ENCODE data around the gene RWDD2A.
A peak's percentile ranks its signal among the peaks of the same experiment; 100 is the strongest.

RWDD2A gene

GRCh38 chr6:83221276-83221675, 28.1 kb downstream of the RWDD2A start:
- H3K36me3 ChIP-seq (ENCODE audit: insufficient read depth, low read length): no peaks in the 10 kb centered on the region
- H3K9me2 ChIP-seq (replicated peaks; ENCODE audit: low read depth, low read length): no peaks in the 10 kb centered on the region
- no peaks in the 10 kb centered on the region for H4K20me1 ChIP-seq (ENCODE audit: insufficient read depth, low read length, poor library complexity, severe bottlenecking)
- H3K4me1 ChIP-seq (ENCODE audit: insufficient read depth, low read length, poor library complexity, severe bottlenecking): no peaks in the 10 kb centered on the region
- H3F3A ChIP-seq (ENCODE audit: low read depth): no peaks in the 10 kb centered on the region
- no peak overlapping the region for H3K4me3 ChIP-seq (ENCODE audit: low read length, poor library complexity, severe bottlenecking)
- no peak overlapping the region for H3K9ac ChIP-seq (ENCODE audit: low read depth, low read length, poor library complexity, severe bottlenecking)
- H3K9me3 ChIP-seq (ENCODE audit: insufficient read depth, low read depth, low read length): no peaks in the 10 kb centered on the region
- H3K4me2 ChIP-seq (ENCODE audit: low read depth, low read length, poor library complexity, severe bottlenecking): no peak overlapping the region
- TF ChIP-seq CTCF (conservative IDR thresholded peaks at IDR 0.05; ENCODE audit: low read length) (no peak), EZH2phosphoT487 (IDR thresholded peaks at IDR 0.05; ENCODE audit: borderline replicate concordance) (no peak)
- no peaks in the 10 kb centered on the region for H3K79me2 ChIP-seq (ENCODE audit: insufficient read depth, low read length)
- H2AFZ ChIP-seq (ENCODE audit: low read length): no peak overlapping the region
- no peaks in the 10 kb centered on the region for H3K27me3 ChIP-seq (ENCODE audit: insufficient read depth, low read length, poor library complexity, severe bottlenecking)

GRCh38 chr6:83221889-83222479, 28.8 kb downstream of the RWDD2A start:
- H3K4me1 ChIP-seq (ENCODE audit: insufficient read depth, low read length, poor library complexity, severe bottlenecking): no peaks in the 10 kb centered on the region
- H3K9ac ChIP-seq (ENCODE audit: low read depth, low read length, poor library complexity, severe bottlenecking): no peak overlapping the region
- no peaks in the 10 kb centered on the region for H3K27me3 ChIP-seq (ENCODE audit: insufficient read depth, low read length, poor library complexity, severe bottlenecking)
- no peak overlapping the region for H2AFZ ChIP-seq (ENCODE audit: low read length)
- no peaks in the 10 kb centered on the region for H3K79me2 ChIP-seq (ENCODE audit: insufficient read depth, low read length)
- no peak overlapping the region for H3K4me3 ChIP-seq (ENCODE audit: low read length, poor library complexity, severe bottlenecking)
- no peaks in the 10 kb centered on the region for H3K9me2 ChIP-seq (replicated peaks; ENCODE audit: low read depth, low read length)
- H4K20me1 ChIP-seq (ENCODE audit: insufficient read depth, low read length, poor library complexity, severe bottlenecking): no peaks in the 10 kb centered on the region
- no peaks in the 10 kb centered on the region for H3F3A ChIP-seq (ENCODE audit: low read depth)
- no peak overlapping the region for H3K4me2 ChIP-seq (ENCODE audit: low read depth, low read length, poor library complexity, severe bottlenecking)
- no peaks in the 10 kb centered on the region for H3K36me3 ChIP-seq (ENCODE audit: insufficient read depth, low read length)
- no peak for TF ChIP-seq EZH2phosphoT487 (IDR thresholded peaks at IDR 0.05; ENCODE audit: borderline replicate concordance)
- TF ChIP-seq CTCF (conservative IDR thresholded peaks at IDR 0.05; ENCODE audit: low read length): peak; percentile 79
- no peaks in the 10 kb centered on the region for H3K9me3 ChIP-seq (ENCODE audit: insufficient read depth, low read depth, low read length)

GRCh38 chr6:83226517-83226916, 33.4 kb downstream of the RWDD2A start:
- Histone ChIP-seq H3K4me3 (ENCODE audit: low read length, poor library complexity, severe bottlenecking) (no peak overlapping the region), H3K4me1 (ENCODE audit: insufficient read depth, low read length, poor library complexity, severe bottlenecking) (no peaks in the 10 kb centered on the region), H3K27me3 (ENCODE audit: insufficient read depth, low read length, poor library complexity, severe bottlenecking) (no peaks in the 10 kb centered on the region), H3K9me2 (replicated peaks; ENCODE audit: low read depth, low read length) (no peaks in the 10 kb centered on the region), H2AFZ (ENCODE audit: low read length) (no peak overlapping the region), H3F3A (ENCODE audit: low read depth) (no peaks in the 10 kb centered on the region), H4K20me1 (ENCODE audit: insufficient read depth, low read length, poor library complexity, severe bottlenecking) (no peaks in the 10 kb centered on the region), H3K4me2 (ENCODE audit: low read depth, low read length, poor library complexity, severe bottlenecking) (no peak overlapping the region), H3K9ac (ENCODE audit: low read depth, low read length, poor library complexity, severe bottlenecking) (no peak overlapping the region), H3K79me2 (ENCODE audit: insufficient read depth, low read length) (no peaks in the 10 kb centered on the region), H3K9me3 (ENCODE audit: insufficient read depth, low read depth, low read length) (no peaks in the 10 kb centered on the region), H3K36me3 (ENCODE audit: insufficient read depth, low read length) (no peaks in the 10 kb centered on the region)
- TF ChIP-seq CTCF (conservative IDR thresholded peaks at IDR 0.05; ENCODE audit: low read length) (no peak), EZH2phosphoT487 (IDR thresholded peaks at IDR 0.05; ENCODE audit: borderline replicate concordance) (no peak)
